Measurements from ENCODE around the gene SLC25A13.

Gene SLC25A13

DNA sequence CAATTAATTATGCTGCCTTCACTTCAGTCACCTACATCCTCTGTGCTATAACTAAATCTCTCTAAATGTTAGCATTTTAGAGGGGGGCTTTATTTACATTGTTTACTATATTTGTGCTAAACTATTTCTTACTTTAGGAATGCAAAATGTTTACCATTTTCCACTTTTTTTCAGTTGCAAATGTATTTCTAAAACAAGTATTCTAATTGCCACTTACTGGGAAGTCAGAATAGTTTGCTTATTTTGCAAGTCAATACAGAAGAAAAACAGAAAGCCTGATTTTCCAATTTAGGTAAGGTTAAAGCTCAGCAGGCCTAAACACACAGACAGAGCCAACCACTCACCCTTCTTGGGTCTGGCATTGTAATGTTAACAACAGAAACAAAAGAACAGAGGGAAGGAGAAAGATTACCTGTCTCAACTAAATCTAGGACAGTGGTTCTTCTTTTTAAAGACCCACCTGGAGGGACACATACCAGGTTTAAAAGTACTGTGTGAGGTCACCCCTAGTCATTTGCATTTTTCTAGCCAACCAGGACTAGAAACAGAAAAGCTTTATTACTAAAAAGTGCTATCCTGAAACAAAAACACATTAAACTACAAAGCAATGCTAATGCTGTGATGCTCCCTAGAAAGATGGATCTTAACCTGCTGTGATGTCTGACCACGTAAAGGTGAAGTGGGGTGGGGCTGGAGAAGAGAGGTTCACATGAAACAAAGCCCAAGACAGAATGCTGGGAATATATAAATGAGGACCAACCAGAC, 178.2 kb downstream of the SLC25A13 start:
- DNase-seq: no peak

DNA sequence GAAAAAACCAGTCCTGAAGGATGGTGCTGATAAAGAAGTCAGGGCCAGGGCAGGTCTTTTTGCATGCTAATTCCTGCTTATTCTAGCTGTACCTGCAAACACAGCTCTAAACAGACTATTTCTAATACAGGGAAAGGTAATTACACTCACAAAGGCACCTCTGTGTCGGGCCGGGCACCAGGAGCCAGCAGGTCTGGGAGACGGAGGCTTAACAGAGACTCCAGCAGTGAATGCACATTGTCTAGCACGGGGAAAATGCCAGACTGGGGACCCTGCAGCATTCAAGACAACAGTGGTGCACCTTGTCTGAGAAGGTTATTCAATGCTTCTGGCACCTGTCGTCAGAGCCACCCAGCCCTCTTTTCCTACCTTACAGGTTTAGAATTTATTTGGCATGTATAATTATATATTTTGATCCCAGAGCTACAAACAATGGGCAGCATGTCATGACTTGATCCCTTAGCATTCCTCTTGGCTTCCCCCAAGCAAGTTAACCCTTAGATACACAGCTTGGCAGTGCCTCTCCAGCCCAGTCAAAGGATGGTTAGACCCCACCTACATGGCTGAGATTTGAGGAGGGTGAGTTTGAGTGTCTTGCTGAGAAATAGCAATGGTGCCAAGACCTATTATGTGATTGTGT, 185.2 kb downstream of the SLC25A13 start:
- no peak for DNase-seq

DNA sequence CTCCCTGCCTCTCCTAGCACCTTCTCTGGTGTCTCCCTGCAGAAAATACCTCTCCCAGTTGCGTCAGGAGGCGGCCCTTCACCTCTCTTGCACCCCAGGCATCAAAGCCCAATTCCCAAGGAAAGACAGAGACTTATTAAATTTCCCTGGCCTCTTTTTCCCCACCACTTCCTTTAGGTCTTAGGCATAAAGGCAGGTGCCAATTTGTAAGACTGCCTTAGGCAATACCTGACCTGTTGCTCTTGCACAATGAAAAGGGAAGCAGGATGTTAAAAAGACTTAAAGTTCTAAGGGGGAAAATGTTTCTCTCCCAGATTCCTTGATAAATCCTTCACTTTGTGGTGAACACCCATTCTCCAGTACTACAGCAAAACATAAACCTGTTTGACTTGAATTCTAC, 186.7 kb downstream of the SLC25A13 start:
- no peak for DNase-seq

DNA sequence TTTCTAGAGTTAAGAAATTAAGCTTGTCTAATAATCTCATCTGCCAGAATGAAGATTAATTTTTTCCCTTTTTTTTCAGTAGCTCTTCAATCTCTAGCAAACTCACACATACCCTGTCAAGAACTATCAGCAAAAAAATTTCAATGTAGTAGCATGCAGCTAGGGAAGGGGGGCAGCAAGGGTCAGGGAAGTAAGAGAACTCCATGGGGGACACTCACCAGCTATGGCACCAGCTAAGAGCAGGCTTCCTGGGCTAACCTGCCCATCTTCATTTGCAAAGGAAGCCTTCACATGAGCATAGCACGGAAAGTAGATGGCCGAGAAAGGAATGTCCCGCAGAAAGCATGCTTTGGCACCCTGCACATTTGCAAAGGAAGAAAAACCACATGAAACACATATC, 190.4 kb downstream of the SLC25A13 start:
- no peak for DNase-seq

DNA sequence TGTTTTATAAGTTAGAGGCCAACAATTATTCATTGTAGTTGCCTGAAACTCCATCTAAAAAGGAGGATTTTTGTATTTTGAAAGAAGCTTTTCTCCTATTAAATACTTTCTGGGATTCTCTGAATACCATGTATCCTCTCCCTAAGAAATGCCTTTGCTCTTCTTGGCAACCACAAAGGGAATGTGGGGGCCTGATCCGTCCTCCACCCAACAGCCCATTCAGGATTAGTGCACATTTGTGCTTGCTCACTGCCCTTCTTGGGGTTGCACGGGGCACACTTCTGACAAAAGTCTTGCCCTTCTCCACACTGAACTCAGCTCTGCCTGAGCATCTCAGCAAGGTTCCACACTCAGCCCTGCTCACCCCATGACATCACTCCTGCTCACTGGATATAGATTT, 194.2 kb downstream of the SLC25A13 start:
- no peak for DNase-seq

DNA sequence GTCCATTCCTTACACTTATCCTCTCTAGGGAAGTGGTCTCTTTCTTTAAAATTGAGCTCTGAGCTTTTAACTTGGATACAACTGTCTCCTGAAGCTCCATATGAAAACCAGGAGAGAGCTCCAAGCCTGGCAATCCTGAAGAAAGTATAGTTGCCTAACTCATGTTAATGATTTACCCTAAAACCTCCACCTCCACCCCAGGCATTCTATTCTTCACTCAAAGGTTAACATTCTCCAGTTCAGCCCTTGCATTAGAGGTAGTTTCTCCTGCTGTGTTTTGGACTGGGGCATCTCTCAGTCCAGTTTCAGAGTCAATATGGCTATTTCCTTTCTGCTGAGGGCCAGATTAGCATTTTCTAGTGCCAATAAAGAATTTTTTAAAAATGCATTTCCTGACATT, 195.5 kb downstream of the SLC25A13 start:
- DNase-seq: no peak

DNA sequence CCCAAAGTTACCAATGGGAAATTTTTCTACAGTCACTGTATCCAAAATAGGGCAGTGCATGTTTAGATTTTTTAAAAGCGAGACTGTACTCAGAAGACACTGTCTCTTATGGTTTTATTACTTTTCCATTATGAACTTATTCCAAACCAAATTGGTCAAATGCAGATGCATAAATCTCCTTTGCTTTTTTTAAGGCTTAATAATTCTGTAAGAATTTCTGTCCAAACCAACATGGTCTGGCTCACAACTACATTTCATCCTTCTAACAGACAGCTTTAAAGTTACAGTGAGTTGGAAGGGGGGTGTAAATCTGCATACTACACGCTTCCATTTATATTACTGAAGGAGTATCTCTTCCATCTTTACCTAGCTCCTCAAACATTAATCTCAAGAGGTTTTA, 199.2 kb downstream of the SLC25A13 start:
- DNase-seq: no peak

DNA sequence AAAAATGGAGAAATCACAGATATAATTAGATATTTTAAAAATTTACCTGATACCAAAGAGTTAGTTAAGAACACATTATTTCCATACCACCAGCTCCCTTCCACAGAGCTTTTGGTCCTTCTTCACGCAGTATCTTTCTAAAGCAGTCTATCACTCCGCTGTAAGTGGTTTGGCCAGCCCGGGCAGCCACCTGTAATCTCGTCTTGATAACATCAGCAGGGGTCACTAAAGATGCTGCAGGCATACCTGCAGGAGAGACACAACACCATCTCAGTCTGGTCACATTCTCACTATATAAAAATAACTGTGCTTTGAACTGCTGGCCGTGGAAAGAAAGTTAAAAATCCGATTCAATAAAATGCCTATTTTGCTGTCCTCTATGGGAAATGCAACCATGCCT, 200.1 kb downstream of the SLC25A13 start:
- DNase-seq: no peak

DNA sequence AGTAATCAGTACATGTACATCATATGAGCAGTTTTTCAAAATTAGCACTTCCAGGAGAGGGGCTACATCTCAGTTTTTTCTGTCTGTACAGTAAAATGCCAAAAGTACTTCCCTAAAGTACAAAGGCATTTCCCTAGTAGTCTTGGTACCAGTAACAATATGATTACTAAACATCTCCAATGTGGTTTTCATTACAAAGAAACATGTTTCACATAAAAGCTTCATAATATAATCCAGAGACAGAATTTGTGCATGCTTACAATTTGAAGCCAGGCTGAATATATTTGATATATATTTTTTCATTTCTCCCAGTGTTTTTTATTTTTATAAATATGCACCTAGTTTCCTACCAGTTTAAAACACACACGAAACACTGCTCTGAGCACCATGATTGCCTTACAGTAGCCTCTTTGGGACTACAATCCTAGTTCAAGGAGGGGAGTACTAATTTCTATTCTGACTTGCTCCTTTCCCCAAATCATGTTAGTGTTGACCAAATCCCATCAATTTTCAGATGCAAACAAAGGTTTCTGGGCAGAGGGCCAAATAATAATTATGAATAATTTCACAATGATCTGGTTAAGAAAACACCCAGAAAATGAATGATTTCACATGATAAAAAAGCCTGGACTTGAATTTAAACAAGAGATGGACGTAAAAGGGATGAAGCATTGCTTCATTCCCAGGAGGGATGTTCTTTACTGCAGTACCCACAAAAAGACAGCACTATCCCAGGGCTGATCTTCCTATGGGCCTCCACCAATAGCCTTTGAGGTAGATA, 201.3 kb downstream of the SLC25A13 start:
- DNase-seq: no peak

DNA sequence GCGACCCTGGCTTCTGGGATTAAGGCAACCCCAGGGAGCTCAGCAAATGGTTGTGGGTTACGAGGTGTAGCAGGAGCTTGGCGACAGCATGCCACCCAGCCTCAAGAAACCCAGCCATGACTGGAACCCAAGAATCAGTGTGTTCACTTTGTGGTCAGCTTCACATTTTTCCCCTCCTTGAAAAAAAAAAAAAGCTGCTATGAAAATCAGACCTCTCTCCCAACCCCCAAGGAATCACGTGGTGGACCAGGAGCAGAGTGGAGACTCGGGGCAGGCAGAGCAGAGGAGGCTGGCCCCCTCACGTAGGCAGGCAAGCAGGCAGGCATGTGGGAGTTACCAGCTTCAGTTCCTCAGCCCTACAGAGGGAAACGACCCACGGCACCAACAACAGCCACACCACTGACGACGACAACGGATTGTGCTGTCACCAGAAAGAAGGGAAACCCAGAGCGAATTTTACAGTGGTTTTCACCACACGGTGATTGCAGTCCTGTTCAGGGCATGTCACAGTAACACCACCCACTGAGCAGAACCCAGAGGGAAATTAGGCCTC, 203.4 kb downstream of the SLC25A13 start:
- DNase-seq: no peak

DNA sequence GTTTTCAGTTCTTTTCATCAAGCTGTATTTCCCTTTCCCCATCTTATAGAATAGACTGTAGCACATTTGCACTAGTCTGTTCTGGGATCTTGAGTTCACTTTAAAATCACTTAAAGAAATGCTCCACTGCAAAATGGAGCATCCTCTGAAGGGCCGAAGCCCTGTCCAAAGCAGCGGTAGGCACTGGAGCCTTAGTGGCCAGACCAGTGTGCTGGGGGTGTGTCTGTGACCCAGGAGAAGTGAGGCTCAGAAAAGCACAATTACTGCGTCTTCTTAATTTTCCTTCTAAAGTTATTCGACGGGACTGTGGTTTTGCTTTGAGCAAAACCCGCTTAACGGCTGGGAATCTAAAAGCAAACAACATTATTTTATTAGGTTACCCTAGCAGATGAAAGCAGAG, 205.7 kb downstream of the SLC25A13 start:
- DNase-seq: no peak

DNA sequence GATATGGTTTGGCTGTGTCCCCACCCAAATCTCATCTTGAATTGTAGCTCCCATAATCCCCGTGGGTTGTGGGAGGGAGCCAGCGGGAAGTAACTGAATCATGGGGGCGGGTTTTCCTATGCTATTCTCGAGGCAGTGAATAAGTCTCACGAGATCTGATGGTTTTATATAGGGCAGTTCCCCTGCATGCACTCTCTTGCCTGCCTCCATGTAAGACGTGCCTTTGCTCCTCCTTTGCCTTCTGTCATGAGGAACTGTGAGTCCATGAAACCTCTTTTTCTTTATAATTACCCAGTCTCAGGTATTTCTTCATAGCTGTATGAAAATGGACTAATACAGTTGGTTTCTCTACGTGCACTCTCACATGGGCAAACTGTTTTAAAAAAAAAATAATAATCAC, 207.7 kb downstream of the SLC25A13 start:
- DNase-seq: no peak

DNA sequence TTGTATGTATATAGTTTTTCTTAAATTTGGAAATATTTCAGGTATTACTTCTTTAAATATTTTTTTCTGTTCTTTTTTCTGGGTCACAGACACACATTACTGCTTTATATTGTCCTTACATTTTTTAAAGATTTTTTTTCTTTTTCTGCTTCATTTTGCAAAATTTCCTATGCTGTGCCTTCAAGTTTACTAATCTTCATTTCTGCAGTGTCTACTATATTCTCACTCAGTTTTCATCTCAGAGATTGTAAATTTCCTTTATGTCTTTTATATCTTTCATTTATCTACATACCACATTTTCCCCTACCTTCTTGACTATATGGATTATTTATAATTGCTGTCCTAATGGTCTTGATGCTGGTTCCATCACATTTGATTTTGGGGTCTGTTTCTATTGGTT, 210.5 kb downstream of the SLC25A13 start:
- DNase-seq: no peak

DNA sequence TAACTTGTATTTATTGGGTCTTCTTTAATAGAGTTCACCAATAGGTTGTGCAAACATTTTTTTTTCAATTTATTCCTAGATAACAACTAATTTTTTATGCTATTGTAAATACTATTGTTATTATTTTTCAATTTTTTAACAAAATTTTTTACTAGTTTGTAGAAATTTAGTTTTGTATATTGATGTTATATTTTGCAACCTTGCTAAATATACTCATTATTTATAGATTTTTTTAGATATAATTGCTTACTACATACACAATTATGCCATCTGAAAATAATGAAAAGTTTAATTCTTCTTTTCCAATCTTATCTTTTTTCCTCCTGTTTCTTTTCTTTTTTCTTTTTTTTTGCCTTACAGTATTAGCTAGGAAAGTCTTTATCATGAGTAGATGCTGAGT, 216.9 kb downstream of the SLC25A13 start:
- DNase-seq: no peak

DNA sequence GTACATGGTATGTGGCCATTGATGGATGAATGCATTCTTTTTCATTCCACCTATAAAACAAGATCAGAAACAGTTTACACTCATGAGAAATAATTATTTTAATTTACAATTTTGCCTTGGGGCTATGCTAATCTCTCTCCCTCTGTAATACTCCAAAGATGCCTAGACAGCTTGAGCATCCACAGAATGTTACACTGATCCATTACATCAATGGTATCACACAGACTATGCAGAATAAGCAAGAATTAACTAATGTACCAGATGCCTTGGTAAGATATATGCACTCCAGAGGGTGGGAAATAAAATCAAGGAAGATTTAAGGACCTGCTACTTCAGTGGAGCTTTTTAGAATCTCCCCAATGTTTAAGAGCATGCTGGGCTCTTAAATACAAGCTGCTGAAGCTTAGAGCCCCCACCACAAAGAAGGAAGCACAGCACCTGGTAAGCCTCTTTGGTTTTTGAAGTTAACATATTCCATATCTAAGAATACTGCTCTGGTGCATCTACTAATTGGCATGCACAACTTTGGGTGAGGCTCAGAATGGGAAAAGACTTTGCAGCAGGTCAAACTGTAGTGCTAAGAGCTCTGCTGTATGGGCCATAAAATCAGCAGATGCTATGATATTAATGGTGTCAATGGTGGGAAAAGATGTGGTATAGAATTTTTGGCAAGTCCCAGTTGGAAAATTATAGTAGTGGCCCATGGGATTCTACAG, 219.6 kb downstream of the SLC25A13 start:
- DNase-seq: no peak

DNA sequence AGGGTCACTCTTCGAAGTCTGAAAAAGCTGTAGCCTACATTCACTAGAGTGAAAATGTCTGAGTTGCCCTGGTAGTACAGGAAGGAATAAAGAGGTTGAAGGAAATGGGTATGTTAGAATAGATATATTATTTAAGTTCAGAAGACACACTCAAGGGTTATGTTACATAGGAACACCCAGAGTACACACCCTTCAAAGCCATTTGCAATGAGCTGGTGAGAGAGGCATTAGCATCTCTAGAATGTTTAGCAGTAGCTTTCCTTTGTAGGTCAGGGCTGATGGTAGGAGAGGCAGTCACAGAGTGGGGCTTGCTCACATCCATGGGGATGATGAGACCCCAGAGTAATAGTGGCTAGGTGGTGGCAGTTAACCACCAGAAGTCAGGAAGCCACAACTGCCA, 221.2 kb downstream of the SLC25A13 start:
- DNase-seq: no peak

DNA sequence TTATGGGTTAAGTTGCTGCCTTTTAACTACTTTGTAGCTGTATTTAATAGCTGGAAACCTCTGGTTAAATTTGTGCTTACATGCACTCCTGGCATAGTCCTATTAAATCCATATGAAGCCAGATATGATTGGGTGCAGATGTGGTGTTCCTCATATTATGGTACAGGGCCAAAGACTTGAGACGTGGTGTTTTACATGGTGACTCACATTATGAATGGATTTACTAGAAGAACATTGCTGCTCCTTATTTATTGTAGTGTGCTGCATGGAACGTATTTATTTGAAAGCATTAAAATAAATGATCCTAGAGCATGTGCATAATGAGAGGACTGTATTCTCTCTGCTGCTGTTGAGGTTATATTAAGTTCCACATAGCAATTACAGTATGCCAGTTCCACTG, 224.1 kb downstream of the SLC25A13 start:
- no peak for DNase-seq

DNA sequence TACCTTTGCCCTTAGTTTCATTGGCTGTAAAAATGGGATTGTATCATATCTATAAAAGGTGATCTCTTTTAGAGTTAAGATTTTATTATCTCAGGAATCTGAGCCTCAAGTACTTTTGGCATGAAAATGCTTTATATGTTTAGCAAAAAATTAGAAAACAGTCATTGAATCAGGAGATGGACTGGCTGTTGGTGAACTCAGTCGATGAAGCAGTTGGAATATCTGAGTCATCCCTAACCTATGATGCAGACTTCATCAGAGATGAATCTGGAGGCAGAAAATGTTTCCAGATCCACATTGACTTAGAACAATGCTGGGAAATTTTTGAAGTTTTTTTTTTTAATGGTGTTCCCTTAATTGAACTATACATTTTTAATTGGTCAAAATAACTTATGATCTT, 228.5 kb downstream of the SLC25A13 start:
- no peak for DNase-seq

DNA sequence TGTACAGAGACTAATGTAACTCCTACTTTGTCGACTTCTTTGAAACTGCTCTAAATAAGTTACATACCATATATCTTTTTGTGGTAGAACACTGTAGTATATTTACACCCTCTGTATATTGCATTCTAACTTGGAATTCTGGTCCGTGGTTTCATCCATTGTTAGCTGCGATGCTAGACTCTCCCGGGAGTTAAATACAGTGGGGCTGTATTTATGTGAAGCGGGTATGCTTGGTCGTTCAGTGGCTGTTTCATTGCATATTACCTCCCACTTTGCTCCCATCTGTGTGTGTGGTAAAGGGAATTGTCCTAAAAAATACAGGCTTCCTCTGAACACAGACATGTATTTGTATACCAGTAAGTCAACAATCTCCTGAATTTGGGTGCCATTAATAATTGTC, 231.1 kb downstream of the SLC25A13 start:
- DNase-seq: no peak

DNA sequence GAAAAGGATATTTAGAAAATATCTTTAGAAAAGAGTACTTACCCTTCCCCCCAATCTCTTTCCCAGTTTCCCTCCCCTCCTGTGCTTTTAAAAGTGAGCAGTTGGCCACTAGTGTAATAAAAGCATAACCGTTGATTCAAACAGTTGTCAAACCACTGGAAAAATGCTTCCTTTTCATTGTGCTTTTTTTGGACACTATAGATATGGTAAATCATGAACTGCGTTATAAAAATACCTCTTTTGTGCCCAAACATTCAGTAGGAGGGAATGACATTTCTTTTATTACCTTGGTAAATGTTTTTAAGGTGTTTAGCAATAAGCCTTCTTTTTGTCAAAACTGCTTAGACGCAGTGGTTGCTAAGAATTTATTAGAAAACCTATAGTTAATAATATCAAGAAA, 232.4 kb downstream of the SLC25A13 start:
- DNase-seq: no peak

DNA sequence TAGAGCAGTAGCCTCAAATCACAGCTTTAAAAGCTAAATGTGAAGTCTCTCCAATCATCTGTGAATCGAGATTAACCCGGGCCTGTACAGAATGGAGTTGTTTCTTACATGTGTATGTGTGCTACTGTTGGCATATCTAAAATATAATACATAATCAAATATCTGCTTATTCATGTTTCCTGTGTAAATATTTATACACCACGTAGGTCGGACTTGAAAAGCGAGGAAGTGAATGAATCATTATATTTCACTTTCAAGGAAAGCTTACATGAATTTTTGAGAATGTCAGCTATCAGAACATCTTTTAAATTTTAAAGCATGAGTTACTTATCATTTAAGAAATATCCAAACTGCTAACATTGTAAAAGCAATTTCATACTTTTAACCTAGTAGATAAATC, 233.3 kb downstream of the SLC25A13 start:
- no peak for DNase-seq

DNA sequence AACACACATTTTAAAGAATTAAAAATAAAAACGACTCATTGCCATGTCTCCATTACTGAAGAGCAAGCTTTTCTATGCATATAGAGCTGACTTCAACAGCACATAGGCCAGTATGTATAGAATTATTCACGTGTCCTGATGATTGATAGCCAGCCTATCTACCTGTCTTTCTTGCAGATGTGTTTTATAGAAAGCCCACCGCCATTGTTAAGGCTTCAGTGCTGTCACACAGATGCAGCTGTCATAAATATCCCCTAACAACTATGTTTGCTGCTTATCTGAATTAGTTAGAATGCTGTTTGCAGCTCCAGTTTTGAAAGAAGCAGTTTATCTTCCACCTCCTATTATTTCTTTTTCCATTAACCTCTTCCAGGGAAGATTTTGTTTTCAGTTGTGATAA, 235.9 kb downstream of the SLC25A13 start:
- no peak for DNase-seq

DNA sequence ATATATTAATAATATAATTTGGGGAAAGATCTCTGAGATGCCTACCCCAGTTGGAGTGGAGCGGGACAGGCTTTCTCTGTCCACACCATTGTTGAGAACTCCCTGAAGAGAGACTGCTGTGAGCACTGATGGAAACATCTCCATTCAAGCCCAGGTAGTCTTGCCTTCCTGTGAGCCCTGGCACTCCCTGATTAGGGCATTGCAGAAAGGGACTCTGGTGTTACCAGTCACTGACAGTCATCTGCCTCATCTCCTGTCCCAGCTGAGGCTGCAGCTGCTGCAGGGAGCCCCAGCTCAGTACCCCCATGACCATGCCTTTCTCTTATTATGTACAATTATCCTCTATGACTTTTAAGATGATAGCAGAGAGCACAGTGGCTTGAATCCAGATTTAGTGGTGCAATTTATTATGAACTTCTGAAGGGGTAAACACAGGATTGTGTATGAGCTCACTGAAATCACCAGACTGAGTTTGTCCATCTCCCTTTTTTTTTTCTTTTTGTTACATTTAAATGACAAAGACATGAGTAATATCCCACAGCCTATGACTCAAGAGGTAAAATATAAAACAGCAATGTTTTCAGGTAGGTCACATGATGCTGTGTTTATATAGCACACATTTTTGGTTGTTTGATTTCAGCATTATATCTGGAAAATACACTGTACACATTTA, 236.9 kb downstream of the SLC25A13 start:
- no peak for DNase-seq

Data from activated T-cell treated with anti-CD3 and anti-CD28 coated beads, Interleukin-2, amount 50 U/mL, for 48 hours (primary cell).